Suppressor macrophage (primary cell): Measurements from ENCODE around the gene GSTA5.
A peak's percentile ranks its signal among the peaks of the same experiment; 100 is the strongest.
"Not testable (repeated sequence)": the region's sequence is repeated elsewhere in the genome, so short reads cannot be mapped to it uniquely, and the experiment has no call there.

Experiments
- DNase-seq, 4 experiments: peaks; one replicate each; pipeline ENCODE4 v3.0.0-alpha.2; 2020 to 2022
- total RNA-seq, 17 experiments: gene quantifications; one replicate each; lab custom pipeline; 2026; ENCODE audit warnings: mixed read lengths in 6 of 17, inconsistent platforms in 3 of 17; lab: John Stamatoyannopoulos, UW

GSTA5 gene
- total RNA-seq = 0 to 0.55 (median 0) reads per million in 17 experiments

GRCh38 chr6:52840763-52841585 lies at the start of gene GSTA5:
Gene GSTA5 (minus strand): TSS chr6:52840813.
- DNase-seq = no peak

- no peak for DNase-seq
Observed at GRCh38 chr6:52890018-52890417, 49.4 kb upstream of the GSTA5 start.

- no peak for DNase-seq
Observed at GRCh38 chr6:52887910-52888524, 47.4 kb upstream of the GSTA5 start.

DNA sequence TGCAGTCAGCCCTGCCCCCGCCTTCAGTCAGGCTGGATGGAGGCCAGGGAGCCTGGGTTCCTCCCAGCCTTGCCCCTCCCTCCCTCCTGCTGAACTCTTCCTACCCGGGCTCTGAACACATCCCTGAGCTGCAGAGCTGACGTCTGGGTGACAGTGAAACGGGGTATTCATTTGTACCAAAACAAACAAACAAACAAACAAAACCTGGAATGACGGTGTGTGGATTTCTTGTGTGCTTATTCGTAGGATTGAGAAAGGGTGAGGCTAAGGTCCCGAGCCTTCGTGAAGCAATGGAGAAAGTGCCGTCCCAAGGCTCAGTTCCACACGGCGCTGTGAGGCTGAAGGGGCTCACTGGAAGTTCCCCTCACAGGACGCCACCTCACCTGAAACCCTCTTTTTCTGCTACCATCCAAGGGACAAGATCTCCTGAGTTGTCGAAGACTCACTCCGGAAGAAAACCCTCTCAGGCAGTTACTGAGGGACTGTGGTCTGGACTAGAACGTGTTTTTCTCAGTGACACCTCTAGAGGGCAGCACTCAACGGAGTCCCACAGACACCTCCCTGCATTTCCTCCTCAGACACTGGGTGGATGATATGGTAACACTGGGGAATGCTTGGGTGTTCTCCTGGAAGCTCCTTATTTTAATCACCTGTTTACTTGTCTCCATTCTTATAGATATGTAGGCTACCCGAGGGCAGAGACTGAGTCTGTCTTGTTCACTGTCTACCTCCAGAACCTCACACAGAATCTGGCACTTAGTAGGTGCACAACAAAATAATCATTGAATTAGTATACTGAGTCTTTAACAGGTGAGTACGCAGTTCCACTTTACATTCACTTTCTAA lies 41.6 kb upstream of the GSTA5 start:
- peak; percentile 74 to 78 (median 77) for DNase-seq

DNA sequence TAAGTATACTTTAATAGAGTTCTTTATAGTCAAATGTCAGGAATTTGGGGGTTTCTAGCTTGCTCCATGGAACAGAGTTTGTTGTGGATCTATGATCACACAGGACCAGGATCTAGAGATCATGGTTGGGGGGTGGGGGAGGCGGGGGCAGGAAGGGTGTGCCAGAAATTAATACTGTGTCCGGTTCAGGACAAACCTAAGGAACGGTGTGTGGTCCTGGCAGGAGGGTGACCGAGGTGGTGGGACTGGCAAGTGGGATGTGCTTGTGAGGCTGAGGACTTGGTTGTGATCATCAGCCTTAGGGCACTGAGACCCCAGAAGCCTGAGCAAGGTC lies 41.0 kb upstream of the GSTA5 start:
- no peak for DNase-seq

- DNase-seq = no peak
Observed at GRCh38 chr6:52877786-52878185, 37.2 kb upstream of the GSTA5 start.

- DNase-seq = peak in 2 of 4 experiments; percentile 4 to 16
Observed at GRCh38 chr6:52877168-52877567, 36.6 kb upstream of the GSTA5 start.

DNA sequence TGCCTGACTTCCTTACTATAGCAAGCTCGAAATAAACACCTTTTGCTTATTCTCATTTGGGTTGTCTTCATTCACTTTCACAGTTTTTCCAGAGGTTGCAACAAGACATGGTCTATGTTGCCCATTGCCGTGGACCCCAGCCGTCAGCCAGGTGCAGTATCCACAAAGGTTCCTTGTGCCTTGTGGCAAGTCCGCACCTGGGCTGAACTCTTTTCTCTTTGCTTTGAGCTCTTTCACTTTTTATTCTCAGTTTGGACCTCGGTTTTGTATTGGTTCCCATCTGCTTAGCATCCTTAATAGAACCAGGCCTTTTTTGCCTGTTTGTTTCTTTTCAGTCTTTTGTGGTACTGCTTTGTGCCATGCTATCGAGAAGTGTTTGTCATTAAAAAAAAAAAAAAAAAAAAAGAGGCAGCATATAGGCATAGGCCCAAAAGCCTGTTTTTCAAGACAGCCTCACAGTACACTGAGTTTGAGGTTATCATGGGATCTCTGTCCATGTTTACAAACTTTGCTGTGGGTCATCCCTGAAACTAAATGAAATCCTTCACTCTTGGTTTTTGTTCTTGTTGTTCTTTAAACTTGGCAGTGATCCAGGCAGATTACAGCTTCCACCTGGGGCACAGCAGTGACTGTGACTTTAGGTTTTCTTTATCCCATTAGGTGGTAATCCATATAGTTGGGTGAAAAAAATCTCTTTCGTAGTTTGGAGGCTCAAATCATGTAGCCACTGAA lies 35.6 kb upstream of the GSTA5 start:
- no peak for DNase-seq

DNA sequence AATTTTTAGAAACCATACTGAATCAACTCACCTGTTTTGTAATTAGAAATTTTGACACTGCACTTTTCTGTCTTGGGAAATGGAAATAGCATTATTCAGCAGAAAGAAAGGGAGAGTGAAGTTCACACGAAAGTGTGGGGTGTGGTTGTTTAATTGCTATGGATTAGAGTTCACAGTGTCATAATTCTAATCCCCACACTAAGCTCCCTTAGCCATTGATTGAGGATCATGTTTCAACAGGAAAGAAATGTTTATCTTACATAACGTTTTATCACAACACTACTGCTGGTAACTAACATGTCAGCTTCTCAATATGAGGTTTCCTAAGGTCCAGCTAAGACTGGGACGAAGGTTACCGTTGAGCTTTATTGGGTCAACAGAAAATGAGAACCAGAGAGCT lies 31.4 kb upstream of the GSTA5 start:
- DNase-seq = no peak

DNA sequence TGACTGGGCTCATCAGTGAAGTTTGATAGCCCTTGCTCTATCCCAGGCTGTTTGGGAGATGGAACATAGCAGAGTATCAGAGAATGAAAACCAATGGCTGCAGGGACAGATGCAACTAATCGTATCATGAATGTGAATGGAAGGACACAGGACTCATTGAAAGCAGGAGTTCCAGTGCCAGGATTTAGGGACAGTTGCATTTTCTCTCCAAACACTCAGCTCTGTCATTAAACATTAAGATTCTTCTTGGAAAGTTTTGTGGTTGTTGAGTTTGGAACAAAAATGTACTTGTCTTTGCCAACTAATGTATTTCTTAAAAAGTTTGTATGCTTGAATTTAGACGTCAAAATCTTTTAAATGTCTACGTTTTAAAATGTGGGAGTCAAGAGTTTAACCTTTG lies 31.0 kb upstream of the GSTA5 start:
- no peak for DNase-seq

DNA sequence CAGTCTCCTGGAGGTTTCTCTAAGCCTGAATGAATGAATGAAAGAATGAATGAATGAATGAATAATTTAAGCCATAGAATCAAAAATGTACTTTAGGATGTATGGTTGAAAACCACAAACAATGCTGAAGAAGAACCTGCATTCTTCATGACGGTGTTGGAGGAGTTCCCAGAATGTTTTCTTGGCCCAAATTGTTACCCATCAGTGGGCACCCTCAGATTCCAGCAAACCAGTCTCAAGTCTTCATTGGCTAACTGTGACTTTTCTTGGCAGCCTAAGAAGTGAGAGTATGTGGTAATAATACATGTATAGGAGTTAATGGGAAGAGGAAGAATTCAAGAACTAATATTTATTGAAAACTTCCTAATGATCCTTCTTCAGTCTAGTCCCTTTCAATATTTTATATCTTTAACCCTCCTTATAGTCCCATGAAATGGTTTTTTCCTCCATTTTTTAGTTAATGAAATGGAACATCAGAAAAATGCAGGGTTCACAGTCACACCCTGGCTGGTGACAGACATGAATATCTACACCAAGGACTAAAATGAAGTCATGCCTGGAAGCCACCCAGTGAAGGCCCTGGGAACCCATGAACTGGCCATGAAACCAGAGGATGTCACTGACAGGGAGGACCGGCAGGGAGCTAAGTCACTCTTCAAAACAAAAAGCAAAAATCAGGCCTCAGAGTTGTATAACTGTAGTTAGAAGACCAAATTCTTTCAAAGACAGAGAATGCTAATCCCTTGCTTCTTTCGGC lies 29.9 kb upstream of the GSTA5 start:
- not testable (repeated sequence) for DNase-seq

DNA sequence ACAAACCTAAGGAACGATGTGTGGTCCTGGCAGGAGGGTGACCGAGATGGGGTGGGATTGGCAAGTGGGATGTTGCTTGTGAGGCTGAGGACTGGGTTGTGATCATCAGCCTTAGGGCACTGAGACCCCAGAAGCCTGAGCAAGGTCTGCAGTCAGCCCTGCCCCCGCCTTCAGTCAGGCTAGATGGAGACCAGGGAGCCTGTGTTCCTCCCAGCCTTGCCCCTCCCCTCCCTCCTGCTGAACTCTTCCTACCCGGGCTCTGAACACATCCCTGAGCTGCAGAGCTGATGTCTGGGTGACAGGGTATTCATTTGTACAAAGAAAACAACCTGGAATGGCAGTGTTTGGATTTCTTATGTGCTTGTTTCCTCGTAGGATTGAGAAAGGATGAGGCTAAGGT lies 28.3 kb upstream of the GSTA5 start:
- not testable (repeated sequence) for DNase-seq

DNA sequence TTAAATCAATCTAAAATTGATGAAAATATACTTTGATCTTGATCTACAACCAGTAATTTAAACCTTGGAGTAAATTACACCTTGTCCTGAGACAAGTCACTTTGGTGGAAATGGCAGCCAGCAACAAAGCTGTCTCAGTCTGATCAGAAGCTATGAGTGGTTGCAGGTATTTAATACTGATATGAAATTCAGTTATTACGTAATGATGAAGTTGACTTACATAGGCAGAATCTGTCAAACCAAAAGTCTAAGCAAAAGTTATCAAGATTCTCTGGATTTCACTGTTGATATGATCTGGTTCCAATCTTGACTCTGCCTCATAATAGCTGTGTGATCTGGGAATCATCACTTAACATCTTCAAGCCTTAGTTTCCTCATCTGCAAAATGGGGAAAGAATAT lies 27.6 kb upstream of the GSTA5 start:
- no peak for DNase-seq

- not testable (repeated sequence) for DNase-seq
Observed at GRCh38 chr6:52861151-52861550, 20.5 kb upstream of the GSTA5 start.

GRCh38 chr6:52858416-52858815 lies 17.8 kb upstream of the GSTA5 start:
- no peak for DNase-seq

GRCh38 chr6:52856137-52856536 lies 15.5 kb upstream of the GSTA5 start:
- not testable (repeated sequence) for DNase-seq

DNA sequence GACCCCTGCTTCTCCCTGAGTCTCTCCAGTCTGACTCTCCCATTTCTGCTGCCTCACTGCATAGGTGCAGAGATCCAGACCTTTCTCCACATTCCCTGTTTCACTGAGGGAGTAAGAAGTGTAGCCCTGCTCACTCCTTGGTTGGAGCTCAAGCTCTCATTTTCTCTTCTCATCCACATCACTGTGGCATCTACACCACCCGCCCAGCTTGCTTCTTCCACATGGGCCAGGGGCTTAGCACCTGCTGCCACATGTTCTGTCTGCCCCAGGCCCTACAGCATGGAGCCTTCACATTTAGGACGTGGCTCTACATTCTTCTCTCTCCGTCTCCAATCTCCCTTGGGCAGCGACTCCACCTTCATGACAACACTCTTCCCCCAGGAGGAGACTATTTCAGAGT lies 8.5 kb upstream of the GSTA5 start:
- DNase-seq = no peak

DNA sequence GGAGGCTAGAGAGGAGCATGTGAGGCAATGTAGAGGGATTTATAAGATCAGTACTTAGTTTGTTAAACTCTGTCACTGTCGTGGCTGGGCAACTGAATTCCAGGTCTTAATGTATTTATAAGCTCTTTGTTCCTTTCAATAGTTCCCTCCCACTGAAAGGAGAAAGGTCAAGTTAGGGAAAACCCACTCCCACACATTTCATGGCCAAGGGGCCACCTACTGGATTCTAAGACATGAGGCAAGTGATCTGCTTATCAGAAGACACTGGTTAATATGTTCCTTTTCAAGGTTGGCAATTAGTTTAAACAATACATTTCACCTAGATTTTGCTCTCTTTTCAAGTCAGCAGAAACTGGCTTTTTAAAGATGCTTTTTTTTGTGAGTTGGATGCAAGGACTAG lies 5.4 kb upstream of the GSTA5 start:
- no peak for DNase-seq

GRCh38 chr6:52843605-52844004 lies 3.0 kb upstream of the GSTA5 start:
- no peak for DNase-seq

GRCh38 chr6:52839124-52840055 lies 1.2 kb downstream of the GSTA5 start:
- peak; percentile 59 to 72 (median 64) for DNase-seq

DNA sequence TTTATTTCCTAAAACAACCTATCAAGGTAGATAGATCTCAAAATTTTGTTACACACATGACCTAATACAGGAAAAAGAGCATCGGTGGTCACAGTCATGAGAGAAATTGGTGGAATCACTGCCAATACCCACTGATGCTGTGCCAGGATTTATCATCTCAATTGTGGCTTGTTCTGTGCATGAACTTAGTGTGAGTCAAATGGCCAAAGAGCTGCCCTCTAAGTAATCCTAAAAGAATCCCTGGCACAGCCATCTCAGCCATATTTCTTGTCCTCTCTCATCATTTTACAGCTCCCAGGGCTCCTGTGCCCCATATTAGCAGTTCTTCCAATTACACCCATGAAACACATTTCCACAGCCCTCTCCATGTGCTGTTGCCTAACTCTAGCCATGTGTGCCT lies 6.1 kb downstream of the GSTA5 start:
- DNase-seq = no peak
